H1 (cell line): ENCODE data around the gene PRKCZ. TPM values are rescaled to one million over a fixed set of nuclear protein-coding genes. Genes with fewer than 3 reads are reported as not detected.

ENCODE experiments used
- CTCF ChIA-PET: fragments of 300-600 bp; sonication (Branson Sonifier 250); formaldehyde crosslinking; loops from one replicate; lab custom pipeline; 2021; ENCODE audit not compliant: partially characterized antibody; lab: Charles Lee
- POLR2A ChIA-PET: fragments of 300-600 bp; sonication (Branson Sonifier 250); formaldehyde crosslinking; loops from one replicate; lab custom pipeline; 2021; ENCODE audit warnings: inconsistent platforms; ENCODE audit not compliant: partially characterized antibody; lab: Charles Lee
- DNase-seq, 2 experiments: peaks; one replicate each; pipeline versions ENCODE4 v3.0.0 to v3.0.0-alpha.2; 2010 to 2022; ENCODE audit warnings: low spot score in 2 of 2, low read depth in 1 of 2, mixed read lengths in 1 of 2
- FAIRE-seq: peaks from 2 replicates; lab custom pipeline; 2011; peaks lifted over from hg19 to GRCh38; lab: Jason Lieb, UNC
- H2AFZ ChIP-seq: 2 replicates; pipeline ENCODE4 v1.8.1; 2012; ENCODE audit warnings: low read length, inconsistent platforms
- H2AK5ac ChIP-seq: 2 replicates; pipeline ENCODE4 v1.6.1; 2013; ENCODE audit warnings: low read depth, low read length
- H2BK120ac ChIP-seq: replicated peaks from 2 replicates; pipeline ENCODE3; 2013; ENCODE audit warnings: low read depth, low read length, inconsistent platforms
- H2BK12ac ChIP-seq: 2 replicates; pipeline ENCODE4 v1.6.1; 2013; ENCODE audit warnings: low read depth, low read length
- H2BK15ac ChIP-seq: 2 replicates; pipeline ENCODE4 v1.6.1; 2013; ENCODE audit warnings: low read length
- H2BK20ac ChIP-seq: 2 replicates; pipeline ENCODE4 v1.6.1; 2013; ENCODE audit warnings: low read length
- H2BK5ac ChIP-seq: 2 replicates; pipeline ENCODE4 v1.6.1; 2013; ENCODE audit warnings: low read depth, low read length
- H3K14ac ChIP-seq: 2 replicates; pipeline ENCODE4 v1.6.1; 2013; ENCODE audit warnings: inconsistent platforms; ENCODE audit not compliant: insufficient read length
- H3K18ac ChIP-seq: 2 replicates; pipeline ENCODE4 v1.6.1; 2013; ENCODE audit warnings: low read length; ENCODE audit errors: extremely low read depth
- H3K23ac ChIP-seq: 2 replicates; pipeline ENCODE4 v1.6.1; 2013; ENCODE audit warnings: inconsistent platforms; ENCODE audit not compliant: insufficient read length
- H3K23me2 ChIP-seq: 2 replicates; pipeline ENCODE4 v1.6.1; 2013; ENCODE audit warnings: low read depth, low read length
- H3K27ac ChIP-seq: 2 replicates; pipeline ENCODE4 v1.6.1; 2011; ENCODE audit warnings: low read depth, low read length, inconsistent platforms
- H3K27me3 ChIP-seq, 4 experiments: replicated peaks in 1 of 4; 1 replicate in 1 of 4; 2 replicates in 3 of 4; pipeline versions ENCODE4 v1.6.1 to v1.8.1; 2011 to 2013; ENCODE audit warnings: low read length in 3 of 4, mild to moderate bottlenecking in 3 of 4, inconsistent platforms in 2 of 4, mixed read lengths in 2 of 4, moderate library complexity in 1 of 4; ENCODE audit not compliant: control insufficient read depth in 3 of 4, insufficient read depth in 3 of 4; ENCODE audit errors: extremely low read depth in 1 of 4
- H3K36me3 ChIP-seq, 4 experiments: 2 replicates each; pipeline versions ENCODE4 v1.6.1 to v1.8.1; 2011 to 2013; ENCODE audit warnings: mild to moderate bottlenecking in 4 of 4, low read length in 3 of 4, moderate library complexity in 2 of 4, control low read depth in 1 of 4, inconsistent platforms in 1 of 4; ENCODE audit not compliant: insufficient read depth in 4 of 4, control insufficient read depth in 2 of 4
- H3K4ac ChIP-seq: replicated peaks from 2 replicates; pipeline ENCODE3; 2013; ENCODE audit warnings: low read length, low read depth, mixed read lengths, inconsistent platforms; ENCODE audit not compliant: insufficient read length
- H3K4me1 ChIP-seq, 4 experiments: replicated peaks in 1 of 4; 1 replicate in 1 of 4; 2 replicates in 3 of 4; pipeline versions ENCODE4 v1.6.1 to v1.8.1; 2011 to 2013; ENCODE audit warnings: low read length in 3 of 4, inconsistent platforms in 2 of 4, mixed read lengths in 1 of 4; ENCODE audit not compliant: insufficient read depth in 4 of 4, control insufficient read depth in 3 of 4
- H3K4me2 ChIP-seq, 2 experiments: 2 replicates each; pipeline versions ENCODE4 v1.6.1 to v1.8.1; 2011 to 2013; ENCODE audit warnings: low read depth in 2 of 2, low read length in 2 of 2, control low read depth in 1 of 2, inconsistent platforms in 1 of 2, mild to moderate bottlenecking in 1 of 2; ENCODE audit not compliant: insufficient read depth in 1 of 2
- H3K4me3 ChIP-seq, 4 experiments: fragments of 200-600, 300-600 bp in 1 of 4; sonication (generic), shearing (Covaris generic), sonication (Bioruptor Twin) in 1 of 4; 2 replicates each; pipeline versions ENCODE4 v1.5.1 to v1.8.1; 2011 to 2016; ENCODE audit warnings: low read length in 4 of 4, low read depth in 3 of 4, control low read depth in 2 of 4, inconsistent platforms in 2 of 4, mild to moderate bottlenecking in 2 of 4, mixed read lengths in 1 of 4, moderate library complexity in 1 of 4; ENCODE audit not compliant: insufficient read depth in 2 of 4; ENCODE audit errors: extremely low read depth in 1 of 4
- H3K56ac ChIP-seq: replicated peaks from 2 replicates; pipeline ENCODE3; 2013; ENCODE audit warnings: low read depth, mild to moderate bottlenecking, mixed read lengths, low read length, inconsistent platforms; ENCODE audit not compliant: insufficient read length
- H3K79me1 ChIP-seq: 2 replicates; pipeline ENCODE4 v1.6.1; 2013; ENCODE audit warnings: low read depth, low read length, control low read depth
- H3K79me2 ChIP-seq, 2 experiments: 2 replicates each; pipeline versions ENCODE4 v1.6.1 to v1.8.1; 2012 to 2013; ENCODE audit warnings: low read length in 2 of 2, mild to moderate bottlenecking in 2 of 2, inconsistent platforms in 1 of 2; ENCODE audit not compliant: insufficient read depth in 2 of 2, control insufficient read depth in 1 of 2
- H3K9ac ChIP-seq, 4 experiments: replicated peaks in 1 of 4; 1 replicate in 1 of 4; 2 replicates in 3 of 4; pipeline versions ENCODE4 v1.6.1 to v1.8.1; 2011 to 2013; ENCODE audit warnings: low read depth in 3 of 4, low read length in 3 of 4, control low read depth in 2 of 4, mild to moderate bottlenecking in 2 of 4, moderate library complexity in 2 of 4, inconsistent platforms in 1 of 4; ENCODE audit errors: extremely low read depth in 1 of 4
- H3K9me3 ChIP-seq, 2 experiments: 2 replicates each; pipeline versions ENCODE4 v1.6.1 to v1.8.1; 2012 to 2013; ENCODE audit warnings: mild to moderate bottlenecking in 2 of 2, moderate library complexity in 2 of 2, control low read depth in 1 of 2, inconsistent platforms in 1 of 2, low read depth in 1 of 2, low read length in 1 of 2, mixed read lengths in 1 of 2; ENCODE audit not compliant: insufficient read depth in 2 of 2
- H4K20me1 ChIP-seq, 2 experiments: replicated peaks in 1 of 2; 2 replicates each; pipeline versions ENCODE3 to v1.8.1; 2011 to 2013; ENCODE audit warnings: inconsistent platforms in 2 of 2, low read length in 2 of 2, mild to moderate bottlenecking in 1 of 2; ENCODE audit not compliant: insufficient read depth in 2 of 2, control insufficient read depth in 1 of 2
- H4K5ac ChIP-seq: 2 replicates; pipeline ENCODE4 v1.6.1; 2013; ENCODE audit warnings: low read length, low read depth, mixed read lengths, inconsistent platforms; ENCODE audit not compliant: insufficient read length
- H4K8ac ChIP-seq: 2 replicates; pipeline ENCODE4 v1.8.0; 2013; ENCODE audit warnings: mild to moderate bottlenecking, moderate library complexity, low read length, inconsistent platforms; ENCODE audit not compliant: insufficient read depth; ENCODE audit errors: extremely low read depth
- H4K91ac ChIP-seq: replicated peaks from 2 replicates; pipeline ENCODE3; 2013; ENCODE audit warnings: low read length, mixed read lengths, inconsistent platforms; ENCODE audit not compliant: insufficient read length
- BCL11A ChIP-seq, 2 experiments: IDR thresholded peaks; one replicate each; pipeline ENCODE4 v1.6.1; 2011; ENCODE audit warnings: low read depth in 2 of 2, low read length in 2 of 2, mild to moderate bottlenecking in 2 of 2
- CBX5 ChIP-seq: fragments of 300-800, 300-1000 bp; sonication (generic); IDR thresholded peaks from 2 replicates; pipeline ENCODE4 v1.7.1; 2016; ENCODE audit warnings: antibody characterized with exemption, low read length, low read depth
- CREB1 ChIP-seq: IDR thresholded peaks from 2 replicates; pipeline ENCODE4 v1.6.1; 2012; ENCODE audit warnings: inconsistent platforms
- EGR1 ChIP-seq: IDR thresholded peaks from 2 replicates; pipeline ENCODE4 v1.6.1; 2011; ENCODE audit warnings: low read depth, low read length, borderline replicate concordance
- JUN ChIP-seq: IDR thresholded peaks from 2 replicates; pipeline ENCODE4 v1.6.1; 2011; ENCODE audit warnings: low read depth, mild to moderate bottlenecking, improper control_type of control experiment, low read length
- JUND ChIP-seq: IDR thresholded peaks from 2 replicates; pipeline ENCODE4 v1.6.1; 2011; ENCODE audit warnings: mild to moderate bottlenecking, improper control_type of control experiment, low read length
- KDM5A ChIP-seq: fragments of 200-600 bp; IDR thresholded peaks from 2 replicates; pipeline ENCODE4 v1.7.1; 2012; ENCODE audit warnings: mild to moderate bottlenecking, low read length, inconsistent platforms, mixed read lengths
- NRF1 ChIP-seq: IDR thresholded peaks from 2 replicates; pipeline ENCODE4 v1.6.1; 2011; ENCODE audit warnings: mild to moderate bottlenecking, low read depth, low read length, improper control_type of control experiment
- PHF8 ChIP-seq: fragments of 200-600 bp; sonication (generic); conservative IDR thresholded peaks from 2 replicates; pipeline ENCODE4 v1.7.1; 2012; ENCODE audit warnings: low read depth, mild to moderate bottlenecking, inconsistent platforms, low read length, moderate library complexity
- RFX5 ChIP-seq: IDR thresholded peaks from 2 replicates; pipeline ENCODE4 v1.6.1; 2011; ENCODE audit warnings: low read depth, low read length, improper control_type of control experiment, borderline replicate concordance
- SIN3A ChIP-seq, 2 experiments: IDR thresholded peaks in 1 of 2; conservative IDR thresholded peaks in 1 of 2; 2 replicates each; pipeline ENCODE4 v1.6.1; 2011 to 2012; ENCODE audit warnings: low read length in 2 of 2, improper control_type of control experiment in 1 of 2, low read depth in 1 of 2, mild to moderate bottlenecking in 1 of 2
- SIX5 ChIP-seq: IDR thresholded peaks from 2 replicates; pipeline ENCODE4 v1.6.1; 2011; ENCODE audit warnings: mild to moderate bottlenecking, low read depth, low read length
- SP1 ChIP-seq: IDR thresholded peaks from 2 replicates; pipeline ENCODE4 v1.6.1; 2011; ENCODE audit warnings: low read depth, low read length
- SP4 ChIP-seq: IDR thresholded peaks from 2 replicates; pipeline ENCODE4 v1.6.1; 2012; ENCODE audit warnings: low read length, inconsistent platforms
- WGBS, 2 experiments: shearing (Covaris generic) in 1 of 2; methylation state at CpG; one replicate each; pipeline versions ENCODE4 v1.1.6 to v1.1.7; 2013 to 2015; ENCODE audit warnings: low lambda C conversion rate in 2 of 2, mixed read lengths in 2 of 2, inconsistent platforms in 1 of 2, low coverage in 1 of 2, missing lambda C conversion rate in 1 of 2; ENCODE audit not compliant: insufficient replicate concordance in 2 of 2, insufficient coverage in 1 of 2, insufficient read length in 1 of 2; ENCODE audit errors: extremely low coverage in 1 of 2, missing lambda C conversion rate in 1 of 2; 5-methylcytosine and 5-hydroxymethylcytosine counted together
- polyA plus RNA-seq, 7 experiments: library from polyadenylated mRNA; depleted of rRNA in 3 of 7; stranded (reverse) in 5 of 7; unstranded in 2 of 7; fragments of >200 nt in 5 of 7; fragments of 200-250 nt in 2 of 7; gene quantifications; 1 replicate in 5 of 7; 2 replicates in 1 of 7; 4 replicates in 1 of 7; pipeline versions ENCODE4 v1.2.1 to v1.2.3, GENCODE V29; 2011 to 2013; ENCODE audit warnings: missing spikeins in 2 of 7, mixed read lengths in 2 of 7
- total RNA-seq: library from RNA; stranded (reverse); fragmentation: NEBNext Ultra II Directional; extraction: Animal tissue kit (Norgen Biotek cat#: 25700); gene quantifications from 2 replicates; pipeline ENCODE4 v1.2.1, GENCODE V29; 2021
- TF ChIP-seq, protein P1 (sequence below): IDR thresholded peaks from 2 replicates; pipeline ENCODE4 v1.6.1; 2012; ENCODE audit warnings: inconsistent platforms

The PRKCZ gene
- total and polyA plus RNA-seq, 2 of the 8 experiments (the other 6 are each of a cell fraction or from before 2014, with no cell fraction given), result 37.4 to 45.1 TPM

DNA sequence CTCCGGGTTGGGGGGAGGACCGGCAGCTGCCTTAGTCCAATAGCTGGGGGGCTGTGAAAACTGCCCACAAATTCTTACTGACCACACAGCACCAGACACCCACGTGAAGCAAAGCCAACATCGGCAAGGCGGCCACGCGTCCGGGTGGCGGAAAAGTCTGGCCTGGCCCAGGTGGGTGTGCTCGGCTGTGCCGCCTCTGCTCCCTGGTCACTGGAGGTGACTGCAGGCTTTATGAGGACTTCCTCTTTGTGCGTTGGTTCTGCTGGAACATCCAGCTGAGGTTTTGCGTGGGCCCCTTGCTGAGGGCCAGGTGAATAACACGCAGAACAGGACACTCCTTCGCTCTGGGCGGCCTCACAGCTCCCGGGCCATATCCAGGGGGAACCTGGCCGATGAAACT lies 108.9 kb downstream of the PRKCZ start:
- no peak overlapping the region for H3K4me2 ChIP-seq
- no peak overlapping the region for H2BK5ac ChIP-seq
- no peak overlapping the region for H3K27ac ChIP-seq
- no peak overlapping the region for H4K91ac ChIP-seq
- peaks cover 3% of the 10 kb centered on the region; the same call in 1 of the 2 replicates for H3K79me1 ChIP-seq
- DNase-seq (no peak), FAIRE-seq (no peak)
- no peak overlapping the region for H2BK120ac ChIP-seq
- ChIA-PET CTCF (interaction anchor here (0.7 to 1.7 kb wide), 6 partner anchors 9 to 304 kb away, joined by 3 to 8 read pairs (median 4); no protein-coding TSS in a partner anchor), POLR2A (interaction anchor here (0.9 kb wide), 1 partner anchor 23 kb away, joined by 4 read pairs; no protein-coding TSS in a partner anchor)
- H3K4me3 ChIP-seq, result no peak overlapping the region
- no peak overlapping the region for H4K5ac ChIP-seq
- WGBS, 2 experiments, result 88% methylated on average over 18 of the region's 18 CpGs; no CpG with 5 or more reads in 1 of the 2 experiments
- H3K23ac ChIP-seq, result no peak overlapping the region
- H2BK12ac ChIP-seq, result no peak overlapping the region
- no peak overlapping the region for H2BK20ac ChIP-seq
- H4K20me1 ChIP-seq, result peaks cover 0 to 8% of the 10 kb centered on the region in 2 experiments
- H3K14ac ChIP-seq, result no peak overlapping the region
- peaks cover 9% of the 10 kb centered on the region; the same call in 1 of the 2 replicates for H3K23me2 ChIP-seq
- no peak overlapping the region for H3K4ac ChIP-seq
- H3K79me2 ChIP-seq, result peaks cover 0 to 4% of the 10 kb centered on the region in 2 experiments; a peak in 1 of 4 replicates
- H3K27me3 ChIP-seq, result no peaks in the 10 kb centered on the region
- H3K9me3 ChIP-seq, result no peaks in the 10 kb centered on the region
- no peak overlapping the region for H2BK15ac ChIP-seq
- no peak overlapping the region for H4K8ac ChIP-seq
- H3K9ac ChIP-seq, result no peak overlapping the region
- peaks cover under 1 to 13% (median 4%) of the 10 kb centered on the region in 4 experiments; a peak in 4 of 8 replicates for H3K36me3 ChIP-seq
- H3K56ac ChIP-seq, result no peak overlapping the region
- H3K18ac ChIP-seq, result no peak overlapping the region
- H2AFZ ChIP-seq, result no peak overlapping the region
- H3K4me1 ChIP-seq, result no peaks in the 10 kb centered on the region
- no peak overlapping the region for H2AK5ac ChIP-seq
- no peak for TF ChIP-seq RFX5
- TF ChIP-seq SP4, result no peak
- TF ChIP-seq JUND, result no peak
- no peak for TF ChIP-seq BCL11A (IDR thresholded peaks at IDR 0.05; ENCODE audit: low read depth in 2 of 2, low read length in 2 of 2)
- TF ChIP-seq SIX5, result no peak
- no peak for TF ChIP-seq CBX5
- TF ChIP-seq SIN3A (conservative IDR thresholded peaks at IDR 0.05 in 1 of 2, IDR thresholded peaks at IDR 0.05 in 1 of 2; ENCODE audit: low read depth in 1 of 2, low read length in 2 of 2), result no peak
- TF ChIP-seq EGR1, result no peak
- TF ChIP-seq CREB1, result no peak
- no peak for TF ChIP-seq JUN
- TF ChIP-seq SP1, result no peak
- TF ChIP-seq, protein P1, sequence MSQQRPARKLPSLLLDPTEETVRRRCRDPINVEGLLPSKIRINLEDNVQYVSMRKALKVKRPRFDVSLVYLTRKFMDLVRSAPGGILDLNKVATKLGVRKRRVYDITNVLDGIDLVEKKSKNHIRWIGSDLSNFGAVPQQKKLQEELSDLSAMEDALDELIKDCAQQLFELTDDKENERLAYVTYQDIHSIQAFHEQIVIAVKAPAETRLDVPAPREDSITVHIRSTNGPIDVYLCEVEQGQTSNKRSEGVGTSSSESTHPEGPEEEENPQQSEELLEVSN, result no peak
- no peak for TF ChIP-seq NRF1
- TF ChIP-seq PHF8, result no peak
- TF ChIP-seq KDM5A, result no peak
